SK-N-SH (cell line): ENCODE data around the gene ATL2. TPM values are rescaled to one million over a fixed set of nuclear protein-coding genes. Genes with fewer than 3 reads are reported as not detected.

ENCODE experiments used
- CTCF ChIA-PET: fragments of 300-600, 350-600 bp; formaldehyde crosslinking; extraction: SDS; loops from one replicate; lab custom pipeline; 2021; lab: Yijun Ruan, JAX
- POLR2A ChIA-PET: fragments of 350-600 bp; sonication (Branson Sonifier 250); formaldehyde crosslinking; extraction: SDS; loops from one replicate; lab custom pipeline; 2020; ENCODE audit warnings: antibody characterized with exemption, inconsistent platforms; lab: Yijun Ruan, JAX
- DNase-seq: peaks from one replicate; pipeline ENCODE4 v3.0.0; 2012
- H2AFZ ChIP-seq: fragments of 200-600 bp; sonication (generic); 2 replicates; pipeline ENCODE4 v1.8.1; 2016; ENCODE audit warnings: antibody characterized with exemption, mild to moderate bottlenecking, low read depth
- H3F3A ChIP-seq: fragments of 200-600 bp; sonication (generic); replicated peaks from 2 replicates; pipeline ENCODE3; 2016; ENCODE audit warnings: antibody characterized with exemption, mild to moderate bottlenecking; ENCODE audit not compliant: insufficient read depth
- H3K27ac ChIP-seq, 2 experiments: fragments of 200-500 bp in 1 of 2; fragments of 200-600 bp in 1 of 2; sonication (Bioruptor generic) in 1 of 2; sonication (generic), shearing (Covaris generic) in 1 of 2; 2 replicates each; pipeline versions ENCODE4 v1.5.1 to v1.6.1; 2014 to 2016; ENCODE audit warnings: low read depth in 2 of 2, inconsistent platforms in 1 of 2, low read length in 1 of 2, mild to moderate bottlenecking in 1 of 2, mixed read lengths in 1 of 2
- H3K27me3 ChIP-seq: fragments of 200-600 bp; sonication (generic), shearing (Covaris generic); 2 replicates; pipeline ENCODE4 v1.6.1; 2016; ENCODE audit warnings: mixed run types; ENCODE audit not compliant: insufficient read depth
- H3K36me3 ChIP-seq, 2 experiments: fragments of 200-500 bp in 1 of 2; fragments of 200-600 bp in 1 of 2; sonication (Bioruptor generic) in 1 of 2; sonication (generic) in 1 of 2; replicated peaks in 1 of 2; 2 replicates each; pipeline versions ENCODE3 to v1.5.1; 2014 to 2016; ENCODE audit warnings: low read length in 1 of 2, mild to moderate bottlenecking in 1 of 2; ENCODE audit not compliant: insufficient read depth in 2 of 2, control insufficient read depth in 1 of 2
- H3K4me1 ChIP-seq, 2 experiments: fragments of 200-500 bp in 1 of 2; fragments of 200-600 bp in 1 of 2; sonication (Bioruptor generic) in 1 of 2; sonication (generic), shearing (Covaris generic) in 1 of 2; 2 replicates each; pipeline versions ENCODE4 v1.5.1 to v1.6.1; 2014 to 2016; ENCODE audit warnings: low read depth in 1 of 2, low read length in 1 of 2, mixed run types in 1 of 2; ENCODE audit not compliant: insufficient read depth in 2 of 2, control insufficient read depth in 1 of 2
- H3K4me2 ChIP-seq: fragments of 200-600 bp; sonication (generic), shearing (Covaris generic); 2 replicates; pipeline ENCODE4 v1.6.1; 2017; ENCODE audit warnings: mixed run types
- H3K4me3 ChIP-seq, 2 experiments: fragments of 200-500 bp in 1 of 2; fragments of 200-600 bp in 1 of 2; sonication (Bioruptor generic) in 1 of 2; sonication (generic), shearing (Covaris generic) in 1 of 2; 2 replicates each; pipeline versions ENCODE4 v1.5.1 to v1.8.1; 2014 to 2016; ENCODE audit warnings: low read depth in 2 of 2, inconsistent platforms in 1 of 2, low read length in 1 of 2, mild to moderate bottlenecking in 1 of 2, mixed read lengths in 1 of 2, moderate library complexity in 1 of 2
- H3K79me2 ChIP-seq: fragments of 200-600 bp; sonication (generic); 2 replicates; pipeline ENCODE4 v1.8.1; 2017; ENCODE audit warnings: mild to moderate bottlenecking; ENCODE audit not compliant: insufficient read depth
- H3K9ac ChIP-seq: fragments of 200-600 bp; sonication (generic); 2 replicates; pipeline ENCODE4 v1.6.1; 2017; ENCODE audit warnings: mixed run types
- H3K9me2 ChIP-seq: fragments of 200-600 bp; sonication (generic); 2 replicates; pipeline ENCODE4 v1.6.1; 2017; ENCODE audit warnings: mixed run types
- H3K9me3 ChIP-seq: fragments of 200-600 bp; sonication (generic); 2 replicates; pipeline ENCODE4 v1.6.1; 2017; ENCODE audit warnings: mixed run types, mild to moderate bottlenecking, moderate library complexity
- H4K20me1 ChIP-seq: fragments of 200-600 bp; sonication (generic); 2 replicates; pipeline ENCODE4 v1.6.1; 2017; ENCODE audit warnings: mild to moderate bottlenecking, mixed run types; ENCODE audit not compliant: insufficient read depth
- CHD2 ChIP-seq: fragments of 150-350 bp; IDR thresholded peaks from 2 replicates; pipeline ENCODE4 v1.6.1; 2018; ENCODE audit warnings: low read length; ENCODE audit not compliant: partially characterized antibody
- ELF1 ChIP-seq: IDR thresholded peaks from 2 replicates; pipeline ENCODE4 v1.4.0; 2012
- EP300 ChIP-seq, 2 experiments: IDR thresholded peaks; 2 replicates each; pipeline versions ENCODE4 v1.4.0 to v1.6.1; 2012; ENCODE audit warnings: borderline replicate concordance in 1 of 2, low read depth in 1 of 2, low read length in 1 of 2
- EZH2phosphoT487 ChIP-seq: fragments of 200-600 bp; sonication (generic); IDR thresholded peaks from 2 replicates; pipeline ENCODE4 v1.6.1; 2017; ENCODE audit warnings: low read depth, mixed run types, mild to moderate bottlenecking, antibody characterized with exemption, moderate library complexity, borderline replicate concordance
- FOXJ3 ChIP-seq: sonication (generic); formaldehyde crosslinking; IDR thresholded peaks from 2 replicates; pipeline ENCODE4 v1.5.1; 2020; ENCODE audit warnings: mild to moderate bottlenecking, missing genetic modification reagents
- FOXM1 ChIP-seq: IDR thresholded peaks from 2 replicates; pipeline ENCODE4 v1.4.0; 2012; ENCODE audit warnings: low read depth, mild to moderate bottlenecking
- GABPA ChIP-seq: IDR thresholded peaks from 2 replicates; pipeline ENCODE4 v1.4.0; 2012; ENCODE audit warnings: low read depth, mild to moderate bottlenecking
- GATA2 ChIP-seq: sonication (generic); formaldehyde crosslinking; IDR thresholded peaks from 2 replicates; pipeline ENCODE4 v1.5.0; 2020; ENCODE audit warnings: mild to moderate bottlenecking, missing genetic modification reagents
- MXI1 ChIP-seq: IDR thresholded peaks from 2 replicates; pipeline ENCODE4 v1.6.1; 2012; ENCODE audit warnings: mild to moderate bottlenecking, low read depth, low read length, improper control_type of control experiment
- NFIC ChIP-seq: IDR thresholded peaks from 2 replicates; pipeline ENCODE4 v1.4.0; 2012; ENCODE audit warnings: borderline replicate concordance
- RCOR1 ChIP-seq: fragments of 150-350 bp; IDR thresholded peaks from 2 replicates; pipeline ENCODE4 v1.6.1; 2017; ENCODE audit warnings: antibody characterized with exemption, low read length
- SMC3 ChIP-seq: IDR thresholded peaks from 2 replicates; pipeline ENCODE4 v1.6.1; 2012; ENCODE audit warnings: low read depth, low read length, improper control_type of control experiment
- TAF1 ChIP-seq: IDR thresholded peaks from 2 replicates; pipeline ENCODE4 v1.6.1; 2012; ENCODE audit warnings: low read depth, mild to moderate bottlenecking, low read length, moderate library complexity, borderline replicate concordance
- TCF12 ChIP-seq: IDR thresholded peaks from 2 replicates; pipeline ENCODE4 v1.4.0; 2012
- USF1 ChIP-seq: IDR thresholded peaks from 2 replicates; pipeline ENCODE4 v1.4.0; 2012; ENCODE audit warnings: low read depth, borderline replicate concordance
- YY1 ChIP-seq: IDR thresholded peaks from 2 replicates; pipeline ENCODE4 v1.4.0; 2012; ENCODE audit warnings: low read depth, mild to moderate bottlenecking
- WGBS: methylation state at CpG from one replicate; pipeline ENCODE4 v1.1.6; 2017; ENCODE audit warnings: low lambda C conversion rate; 5-methylcytosine and 5-hydroxymethylcytosine counted together
- polyA plus RNA-seq, 3 experiments: library from polyadenylated mRNA; depleted of rRNA; stranded (reverse); fragments of >200 nt; gene quantifications; 2 replicates each; pipeline ENCODE4 v1.2.3, GENCODE V29; 2012
- TF ChIP-seq, protein P1 (sequence below): fragments of 200-600 bp; sonication (generic); IDR thresholded peaks from 2 replicates; pipeline ENCODE4 v1.6.1; 2017; ENCODE audit warnings: antibody characterized with exemption, mild to moderate bottlenecking, moderate library complexity
- TF ChIP-seq, protein P2 (sequence below): IDR thresholded peaks from 2 replicates; pipeline ENCODE4; 2012
- TF ChIP-seq, protein P3 (sequence below): IDR thresholded peaks from 2 replicates; pipeline ENCODE4 v1.4.0; 2012; ENCODE audit warnings: low read depth, borderline replicate concordance

The ATL2 gene
- polyA plus RNA-seq, 1 of the 3 experiments (the other 2 are of a cell fraction): 55.8 TPM

- TF ChIP-seq, protein P1, sequence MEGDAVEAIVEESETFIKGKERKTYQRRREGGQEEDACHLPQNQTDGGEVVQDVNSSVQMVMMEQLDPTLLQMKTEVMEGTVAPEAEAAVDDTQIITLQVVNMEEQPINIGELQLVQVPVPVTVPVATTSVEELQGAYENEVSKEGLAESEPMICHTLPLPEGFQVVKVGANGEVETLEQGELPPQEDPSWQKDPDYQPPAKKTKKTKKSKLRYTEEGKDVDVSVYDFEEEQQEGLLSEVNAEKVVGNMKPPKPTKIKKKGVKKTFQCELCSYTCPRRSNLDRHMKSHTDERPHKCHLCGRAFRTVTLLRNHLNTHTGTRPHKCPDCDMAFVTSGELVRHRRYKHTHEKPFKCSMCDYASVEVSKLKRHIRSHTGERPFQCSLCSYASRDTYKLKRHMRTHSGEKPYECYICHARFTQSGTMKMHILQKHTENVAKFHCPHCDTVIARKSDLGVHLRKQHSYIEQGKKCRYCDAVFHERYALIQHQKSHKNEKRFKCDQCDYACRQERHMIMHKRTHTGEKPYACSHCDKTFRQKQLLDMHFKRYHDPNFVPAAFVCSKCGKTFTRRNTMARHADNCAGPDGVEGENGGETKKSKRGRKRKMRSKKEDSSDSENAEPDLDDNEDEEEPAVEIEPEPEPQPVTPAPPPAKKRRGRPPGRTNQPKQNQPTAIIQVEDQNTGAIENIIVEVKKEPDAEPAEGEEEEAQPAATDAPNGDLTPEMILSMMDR: no peak
- TF ChIP-seq GABPA (no peak), FOXJ3 (CRISPR knock-in tag) (no peak), GATA2 (CRISPR knock-in tag) (no peak), MXI1 (no peak), TCF12 (no peak), RCOR1 (no peak), ELF1 (no peak), SMC3 (no peak), YY1 (no peak), FOXM1 (no peak)
- TF ChIP-seq, protein P2, sequence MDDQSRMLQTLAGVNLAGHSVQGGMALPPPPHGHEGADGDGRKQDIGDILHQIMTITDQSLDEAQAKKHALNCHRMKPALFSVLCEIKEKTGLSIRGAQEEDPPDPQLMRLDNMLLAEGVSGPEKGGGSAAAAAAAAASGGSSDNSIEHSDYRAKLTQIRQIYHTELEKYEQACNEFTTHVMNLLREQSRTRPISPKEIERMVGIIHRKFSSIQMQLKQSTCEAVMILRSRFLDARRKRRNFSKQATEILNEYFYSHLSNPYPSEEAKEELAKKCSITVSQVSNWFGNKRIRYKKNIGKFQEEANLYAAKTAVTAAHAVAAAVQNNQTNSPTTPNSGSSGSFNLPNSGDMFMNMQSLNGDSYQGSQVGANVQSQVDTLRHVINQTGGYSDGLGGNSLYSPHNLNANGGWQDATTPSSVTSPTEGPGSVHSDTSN: no peak
- TF ChIP-seq, protein P3, sequence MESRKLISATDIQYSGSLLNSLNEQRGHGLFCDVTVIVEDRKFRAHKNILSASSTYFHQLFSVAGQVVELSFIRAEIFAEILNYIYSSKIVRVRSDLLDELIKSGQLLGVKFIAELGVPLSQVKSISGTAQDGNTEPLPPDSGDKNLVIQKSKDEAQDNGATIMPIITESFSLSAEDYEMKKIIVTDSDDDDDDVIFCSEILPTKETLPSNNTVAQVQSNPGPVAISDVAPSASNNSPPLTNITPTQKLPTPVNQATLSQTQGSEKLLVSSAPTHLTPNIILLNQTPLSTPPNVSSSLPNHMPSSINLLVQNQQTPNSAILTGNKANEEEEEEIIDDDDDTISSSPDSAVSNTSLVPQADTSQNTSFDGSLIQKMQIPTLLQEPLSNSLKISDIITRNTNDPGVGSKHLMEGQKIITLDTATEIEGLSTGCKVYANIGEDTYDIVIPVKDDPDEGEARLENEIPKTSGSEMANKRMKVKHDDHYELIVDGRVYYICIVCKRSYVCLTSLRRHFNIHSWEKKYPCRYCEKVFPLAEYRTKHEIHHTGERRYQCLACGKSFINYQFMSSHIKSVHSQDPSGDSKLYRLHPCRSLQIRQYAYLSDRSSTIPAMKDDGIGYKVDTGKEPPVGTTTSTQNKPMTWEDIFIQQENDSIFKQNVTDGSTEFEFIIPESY: no peak
These were observed 39.4 kb upstream of the ATL2 start (continued) for GRCh38 chr2:38416296-38417036.

GRCh38 chr2:38415728-38416291 lies 38.7 kb upstream of the ATL2 start:
- Histone ChIP-seq H3K9ac (no peak overlapping the region), H4K20me1 (no peaks in the 10 kb centered on the region), H3K27me3 (peaks cover 9% of the 10 kb centered on the region; the same call in 1 of the 2 replicates), H3K4me2 (no peak overlapping the region), H3K4me1 (no peaks in the 10 kb centered on the region), H3K79me2 (no peaks in the 10 kb centered on the region), H2AFZ (no peak overlapping the region), H3K36me3 (no peaks in the 10 kb centered on the region), H3K27ac (no peak overlapping the region), H3K9me2 (no peaks in the 10 kb centered on the region), H3K9me3 (peaks cover 6% of the 10 kb centered on the region; the same call in 1 of the 2 replicates), H3K4me3 (no peak overlapping the region), H3F3A (no peaks in the 10 kb centered on the region)
- POLR2A ChIA-PET: no interaction called here
- CTCF ChIA-PET: no interaction called here
- 82% methylated on average over 4 of the region's 4 CpGs for WGBS
- DNase-seq: no peak
- TF ChIP-seq FOXJ3 (CRISPR knock-in tag): no peak
- TF ChIP-seq GABPA: no peak
- TF ChIP-seq, protein P3: no peak
- no peak for TF ChIP-seq USF1
- TF ChIP-seq, protein P1: no peak
- TF ChIP-seq TCF12: no peak
- TF ChIP-seq NFIC: no peak
- TF ChIP-seq EP300 (IDR thresholded peaks at IDR 0.05; ENCODE audit: borderline replicate concordance in 1 of 2, low read depth in 1 of 2, low read length in 1 of 2): no peak
- no peak for TF ChIP-seq CHD2
- no peak for TF ChIP-seq EZH2phosphoT487
- no peak for TF ChIP-seq TAF1
